CD14-positive monocyte (primary cell): ENCODE data around the gene ERBB4. TPM values are rescaled to one million over a fixed set of nuclear protein-coding genes. Genes with fewer than 3 reads are reported as not detected.

Source experiments
- DNase-seq, 3 donors: peaks; one replicate each; pipeline ENCODE4 v3.0.0-alpha.2; 2011 to 2022
- H2AFZ ChIP-seq: 2 replicates; pipeline ENCODE4 v1.6.0; 2012; ENCODE audit warnings: mild to moderate bottlenecking, low read depth, low read length, inconsistent platforms; ENCODE audit not compliant: insufficient read depth, poor library complexity, severe bottlenecking
- H3K27ac ChIP-seq, 2 donors: 1 replicate in 1 of 2; 2 replicates in 1 of 2; pipeline ENCODE4 v1.5.1; 2012 to 2013; ENCODE audit warnings: low read length in 2 of 2, control low read depth in 1 of 2, inconsistent platforms in 1 of 2, low read depth in 1 of 2, mild to moderate bottlenecking in 1 of 2
- H3K27me3 ChIP-seq, 2 donors: one replicate each; pipeline versions ENCODE4 v1.6.0 to v1.6.1; 2011 to 2013; ENCODE audit warnings: low read length in 2 of 2; ENCODE audit not compliant: control insufficient read depth in 2 of 2, insufficient read depth in 2 of 2
- H3K36me3 ChIP-seq, 2 donors: replicated peaks in 1 of 2; 1 replicate in 1 of 2; 2 replicates in 1 of 2; pipeline versions ENCODE4 v1.5.1 to v1.6.1; 2012 to 2013; ENCODE audit warnings: low read length in 2 of 2, control low read depth in 1 of 2, inconsistent platforms in 1 of 2, mild to moderate bottlenecking in 1 of 2; ENCODE audit not compliant: insufficient read depth in 2 of 2, control insufficient read depth in 1 of 2
- H3K4me1 ChIP-seq, 2 donors: 1 replicate in 1 of 2; 2 replicates in 1 of 2; pipeline versions ENCODE4 v1.5.1 to v1.6.1; 2012 to 2013; ENCODE audit warnings: low read length in 2 of 2, control low read depth in 1 of 2, inconsistent platforms in 1 of 2, mild to moderate bottlenecking in 1 of 2, moderate library complexity in 1 of 2; ENCODE audit not compliant: insufficient read depth in 2 of 2, control insufficient read depth in 1 of 2
- H3K4me2 ChIP-seq: replicated peaks from 2 replicates; pipeline ENCODE3; 2012; ENCODE audit warnings: low read length, moderate library complexity, mild to moderate bottlenecking; ENCODE audit not compliant: poor library complexity, severe bottlenecking; ENCODE audit errors: extremely low read depth
- H3K4me3 ChIP-seq, 3 experiments: fragments of 200-600 bp in 1 of 3; sonication (generic) in 1 of 3; replicated peaks in 1 of 3; 1 replicate in 2 of 3; 2 replicates in 1 of 3; pipeline ENCODE4 v1.5.1; 2011 to 2013; ENCODE audit warnings: low read length in 3 of 3, mild to moderate bottlenecking in 3 of 3, control low read depth in 2 of 3, low read depth in 2 of 3, inconsistent platforms in 1 of 3, moderate library complexity in 1 of 3
- H3K79me2 ChIP-seq: 2 replicates; pipeline ENCODE4 v1.6.0; 2012; ENCODE audit warnings: mild to moderate bottlenecking, control low read depth, inconsistent platforms, low read length, moderate library complexity; ENCODE audit not compliant: insufficient read depth
- H3K9ac ChIP-seq: 2 replicates; pipeline ENCODE4 v1.6.0; 2017; ENCODE audit warnings: low read length, mild to moderate bottlenecking; ENCODE audit not compliant: insufficient read depth, poor library complexity, severe bottlenecking
- H3K9me3 ChIP-seq, 2 donors: replicated peaks in 1 of 2; 1 replicate in 1 of 2; 2 replicates in 1 of 2; pipeline versions ENCODE4 v1.5.1 to v1.6.1; 2012 to 2013; ENCODE audit warnings: low read length in 2 of 2, control low read depth in 1 of 2; ENCODE audit not compliant: control insufficient read depth in 1 of 2, insufficient read depth in 1 of 2
- H4K20me1 ChIP-seq: 2 replicates; pipeline ENCODE4 v1.6.0; 2012; ENCODE audit warnings: mild to moderate bottlenecking, low read length, control low read depth, moderate library complexity; ENCODE audit not compliant: insufficient read depth
- H3K27ac Mint-ChIP-seq, 7 donors: one replicate each; pipeline ENCODE4 v1.8.0; 2020; ENCODE audit warnings: mild to moderate bottlenecking in 7 of 7, mixed read lengths in 7 of 7, moderate library complexity in 6 of 7, inconsistent platforms in 2 of 7
- H3K27me3 Mint-ChIP-seq, 3 donors: one replicate each; pipeline ENCODE4 v1.8.0; 2021 to 2022; ENCODE audit warnings: low read depth in 3 of 3, mild to moderate bottlenecking in 3 of 3, mixed read lengths in 3 of 3, moderate library complexity in 3 of 3, inconsistent platforms in 1 of 3
- H3K36me3 Mint-ChIP-seq, 2 donors: one replicate each; pipeline ENCODE4 v1.8.0; 2020; ENCODE audit warnings: mixed read lengths in 2 of 2, inconsistent platforms in 1 of 2, mild to moderate bottlenecking in 1 of 2
- H3K4me1 Mint-ChIP-seq: one replicate; pipeline ENCODE4 v1.8.0; 2020; ENCODE audit warnings: mild to moderate bottlenecking, mixed read lengths
- H3K4me3 Mint-ChIP-seq, 2 donors: one replicate each; pipeline ENCODE4 v1.8.0; 2020; ENCODE audit warnings: mild to moderate bottlenecking in 2 of 2, mixed read lengths in 2 of 2, moderate library complexity in 1 of 2
- H3K9me3 Mint-ChIP-seq, 7 donors: one replicate each; pipeline ENCODE4 v1.8.0; 2020 to 2022; ENCODE audit warnings: mixed read lengths in 7 of 7, mild to moderate bottlenecking in 6 of 7, moderate library complexity in 6 of 7, inconsistent platforms in 2 of 7
- WGBS: methylation state at CpG from one replicate; pipeline ENCODE4 v1.1.5; 2013; ENCODE audit warnings: missing lambda C conversion rate; ENCODE audit not compliant: insufficient coverage; 5-methylcytosine and 5-hydroxymethylcytosine counted together
- intact Hi-C, 2 donors: fragments of 100-400 bp; cut with micrococcal nuclease; formaldehyde crosslinking; loops; one replicate each; pipeline versions ENCODE4 v1.15.0 to v1.15.1; 2023
- polyA plus RNA-seq, 3 donors: library from polyadenylated mRNA; depleted of rRNA in 1 of 3; unstranded in 2 of 3; stranded (reverse) in 1 of 3; fragments of 300-500 nt in 2 of 3; fragments of >200 nt in 1 of 3; fragmentation: Illumina TruSeq in 2 of 3; gene quantifications; 1 replicate in 2 of 3; 2 replicates in 1 of 3; pipeline ENCODE4 v1.2.3, GENCODE V29; 2012 to 2021
- TF ChIP-seq, protein P1 (sequence below): fragments of 200-600 bp; IDR thresholded peaks from one replicate; pipeline ENCODE4 v1.8.0; 2022; ENCODE audit warnings: antibody characterized with exemption, mild to moderate bottlenecking

Gene ERBB4
- polyA plus RNA-seq, 3 donors, result not detected

DNA sequence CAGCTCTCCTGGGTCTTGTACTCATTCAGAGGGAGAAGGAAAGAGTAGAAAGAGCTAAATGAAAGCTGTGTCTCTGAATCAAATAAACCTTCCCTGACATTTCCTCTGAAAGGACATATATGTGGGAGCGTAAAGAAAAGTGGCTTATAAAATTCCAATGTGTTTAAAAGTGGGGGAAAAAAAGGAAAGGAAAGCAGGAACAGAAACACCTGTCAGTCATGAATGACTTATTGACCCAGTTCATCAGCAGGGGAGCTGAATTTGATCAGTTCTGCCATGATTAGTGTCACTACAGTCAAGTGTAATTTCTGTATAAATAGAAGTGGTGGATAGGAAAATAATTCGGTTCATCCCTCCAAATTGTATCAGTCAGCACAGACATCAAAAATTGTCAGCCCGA lies 382.5 kb downstream of the ERBB4 start:
- H3K9me3 ChIP-seq, result no peaks in the 10 kb centered on the region
- no peak for DNase-seq
- H3K9ac ChIP-seq, result no peak overlapping the region
- WGBS, result no CpG with 5 or more reads among the region's 3 CpGs
- H4K20me1 ChIP-seq, result no peaks in the 10 kb centered on the region
- no peak overlapping the region for H3K27ac Mint-ChIP-seq
- H3K27me3 ChIP-seq, result no peaks in the 10 kb centered on the region
- no peak overlapping the region for H2AFZ ChIP-seq
- peaks cover 0 to 2% (median 0%) of the 10 kb centered on the region in 7 donors for H3K9me3 Mint-ChIP-seq
- TF ChIP-seq, protein P1, sequence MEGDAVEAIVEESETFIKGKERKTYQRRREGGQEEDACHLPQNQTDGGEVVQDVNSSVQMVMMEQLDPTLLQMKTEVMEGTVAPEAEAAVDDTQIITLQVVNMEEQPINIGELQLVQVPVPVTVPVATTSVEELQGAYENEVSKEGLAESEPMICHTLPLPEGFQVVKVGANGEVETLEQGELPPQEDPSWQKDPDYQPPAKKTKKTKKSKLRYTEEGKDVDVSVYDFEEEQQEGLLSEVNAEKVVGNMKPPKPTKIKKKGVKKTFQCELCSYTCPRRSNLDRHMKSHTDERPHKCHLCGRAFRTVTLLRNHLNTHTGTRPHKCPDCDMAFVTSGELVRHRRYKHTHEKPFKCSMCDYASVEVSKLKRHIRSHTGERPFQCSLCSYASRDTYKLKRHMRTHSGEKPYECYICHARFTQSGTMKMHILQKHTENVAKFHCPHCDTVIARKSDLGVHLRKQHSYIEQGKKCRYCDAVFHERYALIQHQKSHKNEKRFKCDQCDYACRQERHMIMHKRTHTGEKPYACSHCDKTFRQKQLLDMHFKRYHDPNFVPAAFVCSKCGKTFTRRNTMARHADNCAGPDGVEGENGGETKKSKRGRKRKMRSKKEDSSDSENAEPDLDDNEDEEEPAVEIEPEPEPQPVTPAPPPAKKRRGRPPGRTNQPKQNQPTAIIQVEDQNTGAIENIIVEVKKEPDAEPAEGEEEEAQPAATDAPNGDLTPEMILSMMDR, result no peak
- no peaks in the 10 kb centered on the region for H3K36me3 Mint-ChIP-seq
- H3K36me3 ChIP-seq, result no peaks in the 10 kb centered on the region
- H3K4me2 ChIP-seq, result no peak overlapping the region
- intact Hi-C loops, result no loop called here
- H3K79me2 ChIP-seq, result no peaks in the 10 kb centered on the region
- no peaks in the 10 kb centered on the region for H3K27me3 Mint-ChIP-seq
- no peak overlapping the region for H3K4me3 ChIP-seq
- no peaks in the 10 kb centered on the region for H3K4me1 ChIP-seq
- H3K4me1 Mint-ChIP-seq, result no peaks in the 10 kb centered on the region
- no peak overlapping the region for H3K4me3 Mint-ChIP-seq
- H3K27ac ChIP-seq, result no peak overlapping the region

DNA sequence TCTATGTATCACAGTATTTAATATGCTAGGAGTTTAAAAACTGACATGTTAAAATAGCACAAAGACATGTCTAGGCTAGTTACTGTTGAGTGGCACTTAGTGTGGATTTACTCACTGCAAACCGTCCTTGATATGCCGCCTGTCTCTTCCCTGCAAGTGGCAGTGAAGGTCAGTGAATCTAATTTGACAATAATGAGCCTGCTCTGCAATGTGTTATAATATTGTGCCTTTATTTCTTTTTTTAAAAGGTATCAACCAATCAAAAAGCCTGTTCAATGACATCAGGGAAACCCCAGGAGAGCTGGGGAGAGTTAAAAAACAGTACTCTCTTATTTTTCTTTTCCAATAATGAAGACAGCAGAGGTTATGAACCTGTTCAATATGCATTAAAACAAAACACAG lies 384.1 kb downstream of the ERBB4 start:
- Mint-ChIP-seq H3K4me3 (no peak overlapping the region), H3K4me1 (no peaks in the 10 kb centered on the region), H3K27me3 (no peaks in the 10 kb centered on the region), H3K9me3 (peaks cover 0 to 2% (median 0%) of the 10 kb centered on the region in 7 donors), H3K27ac (no peak overlapping the region), H3K36me3 (no peaks in the 10 kb centered on the region)
- no peak overlapping the region for H2AFZ ChIP-seq
- DNase-seq, result no peak
- no peaks in the 10 kb centered on the region for H3K9me3 ChIP-seq
- no peak overlapping the region for H3K4me2 ChIP-seq
- no peaks in the 10 kb centered on the region for H3K36me3 ChIP-seq
- H4K20me1 ChIP-seq, result no peaks in the 10 kb centered on the region
- 80% methylated on average over 1 of the region's 2 CpGs for WGBS
- intact Hi-C loops, result no loop called here
- H3K27me3 ChIP-seq, result no peaks in the 10 kb centered on the region
- H3K4me1 ChIP-seq, result no peaks in the 10 kb centered on the region
- TF ChIP-seq, protein P1, result no peak
- H3K9ac ChIP-seq, result no peak overlapping the region
- no peak overlapping the region for H3K27ac ChIP-seq
- no peak overlapping the region for H3K4me3 ChIP-seq
- H3K79me2 ChIP-seq, result no peaks in the 10 kb centered on the region
